HEK293 (cell line): ENCODE results near the gene STX1B.

Experiments
- ZBTB1 ChIP-seq: fragments of 450-650 bp; formaldehyde crosslinking; IDR thresholded peaks from 2 replicates; pipeline ENCODE4 v1.5.1; 2016; ENCODE audit warnings: missing biosample characterization, missing genetic modification characterization
- ZNF211 ChIP-seq: fragments of 450-650 bp; formaldehyde crosslinking; IDR thresholded peaks from 2 replicates; pipeline ENCODE4 v1.5.1; 2016; ENCODE audit warnings: low read depth, missing biosample characterization, missing genetic modification characterization
- ZNF239 ChIP-seq: fragments of 450-650 bp; formaldehyde crosslinking; IDR thresholded peaks from 2 replicates; pipeline ENCODE4 v1.5.1; 2016; ENCODE audit warnings: missing biosample characterization, missing genetic modification characterization
- TF ChIP-seq, protein P1 (sequence below): fragments of 450-650 bp; formaldehyde crosslinking; IDR thresholded peaks from 2 replicates; pipeline ENCODE4 v1.5.1; 2017; ENCODE audit warnings: missing biosample characterization, missing genetic modification characterization
- TF ChIP-seq, protein P2 (sequence below): fragments of 450-650 bp; formaldehyde crosslinking; IDR thresholded peaks from 2 replicates; pipeline ENCODE4 v1.5.1; 2016; ENCODE audit warnings: missing biosample characterization, missing genetic modification characterization

DNA sequence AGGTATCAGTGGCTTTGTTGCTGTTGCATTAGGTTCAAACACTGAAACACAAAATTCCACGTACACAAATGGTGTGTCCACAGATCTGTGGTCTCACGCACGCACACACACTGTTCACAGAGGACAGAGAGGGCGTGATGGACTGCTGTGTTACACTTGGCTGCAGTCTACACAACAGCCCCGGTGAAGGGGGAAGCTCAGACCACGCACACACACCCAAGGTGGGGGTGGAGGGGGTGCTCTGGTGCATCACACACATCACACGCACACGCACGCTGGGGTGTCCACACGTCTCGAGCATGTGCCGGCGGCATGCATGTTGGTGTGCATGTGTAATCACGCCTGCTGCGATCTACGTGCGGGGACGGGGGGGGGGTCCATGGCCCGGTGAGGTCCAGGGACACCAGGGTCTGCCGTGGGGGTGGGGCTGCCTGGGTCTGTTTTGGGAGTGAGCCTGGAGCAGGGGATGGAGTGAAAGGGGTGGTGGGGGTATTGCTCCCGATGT lies 18.1 kb downstream of the STX1B start:
- TF ChIP-seq, protein P1, sequence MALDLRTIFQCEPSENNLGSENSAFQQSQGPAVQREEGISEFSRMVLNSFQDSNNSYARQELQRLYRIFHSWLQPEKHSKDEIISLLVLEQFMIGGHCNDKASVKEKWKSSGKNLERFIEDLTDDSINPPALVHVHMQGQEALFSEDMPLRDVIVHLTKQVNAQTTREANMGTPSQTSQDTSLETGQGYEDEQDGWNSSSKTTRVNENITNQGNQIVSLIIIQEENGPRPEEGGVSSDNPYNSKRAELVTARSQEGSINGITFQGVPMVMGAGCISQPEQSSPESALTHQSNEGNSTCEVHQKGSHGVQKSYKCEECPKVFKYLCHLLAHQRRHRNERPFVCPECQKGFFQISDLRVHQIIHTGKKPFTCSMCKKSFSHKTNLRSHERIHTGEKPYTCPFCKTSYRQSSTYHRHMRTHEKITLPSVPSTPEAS (tag by site-specific recombination), result no peak
- no peak for TF ChIP-seq ZBTB1 (tag by site-specific recombination)
- no peak for TF ChIP-seq ZNF239 (tag by site-specific recombination)
- TF ChIP-seq, protein P2, sequence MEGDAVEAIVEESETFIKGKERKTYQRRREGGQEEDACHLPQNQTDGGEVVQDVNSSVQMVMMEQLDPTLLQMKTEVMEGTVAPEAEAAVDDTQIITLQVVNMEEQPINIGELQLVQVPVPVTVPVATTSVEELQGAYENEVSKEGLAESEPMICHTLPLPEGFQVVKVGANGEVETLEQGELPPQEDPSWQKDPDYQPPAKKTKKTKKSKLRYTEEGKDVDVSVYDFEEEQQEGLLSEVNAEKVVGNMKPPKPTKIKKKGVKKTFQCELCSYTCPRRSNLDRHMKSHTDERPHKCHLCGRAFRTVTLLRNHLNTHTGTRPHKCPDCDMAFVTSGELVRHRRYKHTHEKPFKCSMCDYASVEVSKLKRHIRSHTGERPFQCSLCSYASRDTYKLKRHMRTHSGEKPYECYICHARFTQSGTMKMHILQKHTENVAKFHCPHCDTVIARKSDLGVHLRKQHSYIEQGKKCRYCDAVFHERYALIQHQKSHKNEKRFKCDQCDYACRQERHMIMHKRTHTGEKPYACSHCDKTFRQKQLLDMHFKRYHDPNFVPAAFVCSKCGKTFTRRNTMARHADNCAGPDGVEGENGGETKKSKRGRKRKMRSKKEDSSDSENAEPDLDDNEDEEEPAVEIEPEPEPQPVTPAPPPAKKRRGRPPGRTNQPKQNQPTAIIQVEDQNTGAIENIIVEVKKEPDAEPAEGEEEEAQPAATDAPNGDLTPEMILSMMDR, result no peak
- TF ChIP-seq ZNF211 (tag by site-specific recombination), result no peak
